Left lung (tissue), 10 donors: ENCODE data around the gene MAPK8. TPM values are rescaled to one million over a fixed set of nuclear protein-coding genes. Genes with fewer than 3 reads are reported as not detected.
A peak's percentile ranks its signal among the peaks of the same experiment; 100 is the strongest.

Source experiments
- ATAC-seq: fragments of 200-7000 bp; cut with Tn5 transposase; one replicate; pipeline ENCODE4 v1.9.1; 2020; ENCODE audit warnings: moderate library complexity
- DNase-seq, 4 donors: peaks; one replicate each; pipeline ENCODE4 v3.0.0-alpha.2; 2013 to 2020
- H3K27ac ChIP-seq, 2 donors: fragments of 200-600 bp; sonication (generic) in 1 of 2; one replicate each; pipeline versions ENCODE4 v1.5.0 to v1.8.0; 2020 to 2021
- H3K27me3 ChIP-seq, 2 donors: fragments of 200-600 bp; sonication (generic) in 1 of 2; one replicate each; pipeline versions ENCODE4 v1.5.0 to v1.8.0; 2020 to 2021
- H3K36me3 ChIP-seq, 2 donors: fragments of 200-600 bp; sonication (generic) in 1 of 2; one replicate each; pipeline versions ENCODE4 v1.5.0 to v1.8.0; 2020 to 2021
- H3K4me1 ChIP-seq, 2 donors: fragments of 200-600 bp; one replicate each; pipeline ENCODE4 v1.8.0; 2021
- H3K4me3 ChIP-seq, 2 donors: fragments of 200-600 bp; sonication (generic) in 1 of 2; one replicate each; pipeline versions ENCODE4 v1.5.0 to v1.8.0; 2020 to 2021; ENCODE audit warnings: mild to moderate bottlenecking in 1 of 2
- H3K9me3 ChIP-seq, 2 donors: fragments of 200-600 bp; sonication (generic) in 1 of 2; one replicate each; pipeline versions ENCODE4 v1.5.0 to v1.8.0; 2020 to 2021
- CTCF ChIP-seq, 2 donors: fragments of 200-600 bp; sonication (generic) in 1 of 2; IDR thresholded peaks; one replicate each; pipeline versions ENCODE4 v1.5.0 to v1.8.0; 2021; ENCODE audit warnings: antibody characterized with exemption in 2 of 2
- intact Hi-C, 2 donors: fragments of 100-400 bp; cut with DNase I; formaldehyde crosslinking; loops; one replicate each; pipeline versions ENCODE4 v1.11.2 to v1.14.2; 2022
- polyA plus RNA-seq, 6 donors: library from polyadenylated mRNA; unstranded; fragments of 120-200 nt; gene quantifications; one replicate each; pipeline ENCODE4 v1.2.1, GENCODE V29; 2013; ENCODE audit not compliant: insufficient read length in 6 of 6
- total RNA-seq, 2 donors: library from RNA; stranded (reverse); fragmentation: NEBNext Ultra II Directional; extraction: Animal tissue kit (Norgen Biotek cat#: 25700); gene quantifications; one replicate each; pipeline ENCODE4 v1.2.1, GENCODE V29; 2021
- donor health status: DM: no; HTN: yes; CAD: no.
- donor health status: DM: no; HTN: no; CAD: no.

The MAPK8 gene
- total and polyA plus RNA-seq, 8 donors = 31.3 to 81.8 (median 71.7) TPM

GRCh38 chr10:48466611-48467240, 160.2 kb downstream of the MAPK8 start:
- no peaks in the 10 kb centered on the region for H3K4me1 ChIP-seq
- H3K4me3 ChIP-seq = no peak overlapping the region
- no peak for TF ChIP-seq CTCF (IDR thresholded peaks at IDR 0.05)
- H3K9me3 ChIP-seq = no peaks in the 10 kb centered on the region
- intact Hi-C loops = no loop called here
- no peaks in the 10 kb centered on the region for H3K36me3 ChIP-seq
- ATAC-seq (no peak), DNase-seq (peak in 2 of 4 donors; percentile 32 to 81)
- no peak overlapping the region for H3K27ac ChIP-seq
- H3K27me3 ChIP-seq = peaks cover 5 to 25% of the 10 kb centered on the region in 2 donors

GRCh38 chr10:48467669-48468068, 161.2 kb downstream of the MAPK8 start:
- DNase-seq (peak in 1 of 4 donors; percentile 7), ATAC-seq (no peak)
- intact Hi-C loops = no loop called here
- H3K27ac ChIP-seq = no peak overlapping the region
- H3K4me1 ChIP-seq = no peaks in the 10 kb centered on the region
- no peaks in the 10 kb centered on the region for H3K36me3 ChIP-seq
- H3K27me3 ChIP-seq = peaks cover 5 to 25% of the 10 kb centered on the region in 2 donors
- TF ChIP-seq CTCF (IDR thresholded peaks at IDR 0.05) = no peak
- H3K4me3 ChIP-seq = no peak overlapping the region
- H3K9me3 ChIP-seq = no peaks in the 10 kb centered on the region

- Histone ChIP-seq H3K9me3 (no peaks in the 10 kb centered on the region), H3K36me3 (no peaks in the 10 kb centered on the region), H3K27ac (no peak overlapping the region), H3K4me3 (no peak overlapping the region), H3K4me1 (no peaks in the 10 kb centered on the region), H3K27me3 (peaks cover 5 to 25% of the 10 kb centered on the region in 2 donors)
- DNase-seq (no peak), ATAC-seq (no peak)
- intact Hi-C loops = no loop called here
- no peak for TF ChIP-seq CTCF (IDR thresholded peaks at IDR 0.05)
Observed at GRCh38 chr10:48468130-48468790, 161.8 kb downstream of the MAPK8 start.

GRCh38 chr10:48468866-48469511, 162.5 kb downstream of the MAPK8 start:
- ATAC-seq (no peak), DNase-seq (no peak)
- no peaks in the 10 kb centered on the region for H3K36me3 ChIP-seq
- H3K4me3 ChIP-seq = no peak overlapping the region
- no peak overlapping the region for H3K27ac ChIP-seq
- H3K9me3 ChIP-seq = no peaks in the 10 kb centered on the region
- no peak for TF ChIP-seq CTCF (IDR thresholded peaks at IDR 0.05)
- intact Hi-C loops = no loop called here
- peaks cover 5 to 25% of the 10 kb centered on the region in 2 donors for H3K27me3 ChIP-seq
- H3K4me1 ChIP-seq = no peaks in the 10 kb centered on the region

- TF ChIP-seq CTCF (IDR thresholded peaks at IDR 0.05) = no peak
- Histone ChIP-seq H3K27me3 (peaks cover 5 to 25% of the 10 kb centered on the region in 2 donors), H3K27ac (no peak overlapping the region), H3K4me3 (no peak overlapping the region), H3K4me1 (no peaks in the 10 kb centered on the region), H3K36me3 (no peaks in the 10 kb centered on the region), H3K9me3 (no peaks in the 10 kb centered on the region)
- ATAC-seq (no peak), DNase-seq (no peak)
- intact Hi-C loops = no loop called here
Observed at GRCh38 chr10:48469516-48470020, 163.1 kb downstream of the MAPK8 start.
